ENCODE results near the gene SPIN1.

SPIN1 gene

GRCh38 chr9:88502552-88503034, 114.3 kb downstream of the SPIN1 start:
- DNase-seq, result no peak

- no peak for DNase-seq
Measured at GRCh38 chr9:88503081-88503844, 115.0 kb downstream of the SPIN1 start.

- DNase-seq, result no peak
Measured at GRCh38 chr9:88503845-88504764, 115.9 kb downstream of the SPIN1 start.

GRCh38 chr9:88508326-88508725, 120.1 kb downstream of the SPIN1 start:
- no peak for DNase-seq

- DNase-seq, result no peak
Measured at GRCh38 chr9:88511906-88512305, 123.7 kb downstream of the SPIN1 start.

GRCh38 chr9:88514247-88514646, 126.0 kb downstream of the SPIN1 start:
- DNase-seq, result no peak

GRCh38 chr9:88521308-88521707, 133.1 kb downstream of the SPIN1 start:
- no peak for DNase-seq

- no peak for DNase-seq
Measured at GRCh38 chr9:88522360-88522759, 134.1 kb downstream of the SPIN1 start.

GRCh38 chr9:88523056-88523455, 134.8 kb downstream of the SPIN1 start:
- no peak for DNase-seq

- no peak for DNase-seq
Measured at GRCh38 chr9:88524911-88525310, 136.7 kb downstream of the SPIN1 start.

GRCh38 chr9:88527618-88528017, 139.4 kb downstream of the SPIN1 start:
- DNase-seq, result no peak

All from retina (tissue), 1 donor.